ENCODE data around the gene LY9. TPM values are rescaled to one million over a fixed set of nuclear protein-coding genes. Genes with fewer than 3 reads are reported as not detected.

Gene LY9
- polyA plus RNA-seq, 4 donors, result 0.45 to 3.8 (median 1.1) TPM

GRCh38 chr1:160806109-160806665, 10.2 kb downstream of the LY9 start:
- 39 to 69% (median 61%) methylated on average over 1 of the region's 1 CpG for WGBS, 3 donors
- no peaks in the 10 kb centered on the region for H3K27me3 ChIP-seq (ENCODE audit: control insufficient read depth in 3 of 3, insufficient read depth in 3 of 3, low read length in 3 of 3)
- no peaks in the 10 kb centered on the region for H3K36me3 ChIP-seq (ENCODE audit: control insufficient read depth in 3 of 3, insufficient read depth in 2 of 3, low read depth in 1 of 3, low read length in 3 of 3)
- H3K4me3 ChIP-seq (ENCODE audit: low read depth in 1 of 3, low read length in 3 of 3), result no peak overlapping the region
- no peaks in the 10 kb centered on the region for H3K4me1 ChIP-seq (ENCODE audit: control insufficient read depth in 3 of 3, insufficient read depth in 2 of 3, low read depth in 1 of 3, low read length in 2 of 3)
- no peak overlapping the region for H3K27ac ChIP-seq (ENCODE audit: low read depth in 1 of 3, low read length in 2 of 3)
- no peak for DNase-seq
- no peak for FAIRE-seq
- peaks cover 0 to 14% of the 10 kb centered on the region in 2 donors for H3K9me3 ChIP-seq (ENCODE audit: control insufficient read depth in 2 of 2, insufficient read depth in 1 of 2, low read depth in 1 of 2, low read length in 1 of 2)

- H3K9me3 ChIP-seq (ENCODE audit: control insufficient read depth in 2 of 2, insufficient read depth in 1 of 2, low read depth in 1 of 2, low read length in 1 of 2), result peaks cover 0 to 14% of the 10 kb centered on the region in 2 donors
- DNase-seq, result no peak
- no peak overlapping the region for H3K27ac ChIP-seq (ENCODE audit: low read depth in 1 of 3, low read length in 2 of 3)
- FAIRE-seq, result no peak
- H3K36me3 ChIP-seq (ENCODE audit: control insufficient read depth in 3 of 3, insufficient read depth in 2 of 3, low read depth in 1 of 3, low read length in 3 of 3), result no peaks in the 10 kb centered on the region
- no peaks in the 10 kb centered on the region for H3K27me3 ChIP-seq (ENCODE audit: control insufficient read depth in 3 of 3, insufficient read depth in 3 of 3, low read length in 3 of 3)
- no peak overlapping the region for H3K4me3 ChIP-seq (ENCODE audit: low read depth in 1 of 3, low read length in 3 of 3)
- H3K4me1 ChIP-seq (ENCODE audit: control insufficient read depth in 3 of 3, insufficient read depth in 2 of 3, low read depth in 1 of 3, low read length in 2 of 3), result no peaks in the 10 kb centered on the region
Observed at GRCh38 chr1:160806784-160807183, 10.8 kb downstream of the LY9 start.

GRCh38 chr1:160807247-160807646, 11.3 kb downstream of the LY9 start:
- Histone ChIP-seq H3K4me1 (ENCODE audit: control insufficient read depth in 3 of 3, insufficient read depth in 2 of 3, low read depth in 1 of 3, low read length in 2 of 3) (no peaks in the 10 kb centered on the region), H3K4me3 (ENCODE audit: low read depth in 1 of 3, low read length in 3 of 3) (no peak overlapping the region), H3K36me3 (ENCODE audit: control insufficient read depth in 3 of 3, insufficient read depth in 2 of 3, low read depth in 1 of 3, low read length in 3 of 3) (no peaks in the 10 kb centered on the region), H3K9me3 (ENCODE audit: control insufficient read depth in 2 of 2, insufficient read depth in 1 of 2, low read depth in 1 of 2, low read length in 1 of 2) (peaks cover 0 to 14% of the 10 kb centered on the region in 2 donors), H3K27me3 (ENCODE audit: control insufficient read depth in 3 of 3, insufficient read depth in 3 of 3, low read length in 3 of 3) (no peaks in the 10 kb centered on the region), H3K27ac (ENCODE audit: low read depth in 1 of 3, low read length in 2 of 3) (no peak overlapping the region)
- DNase-seq (no peak), FAIRE-seq (no peak)
- 63 to 81% (median 80%) methylated on average over 3 of the region's 3 CpGs for WGBS, 3 donors

GRCh38 chr1:160807738-160808137, 11.8 kb downstream of the LY9 start:
- no peak for DNase-seq
- Histone ChIP-seq H3K27ac (ENCODE audit: low read depth in 1 of 3, low read length in 2 of 3) (no peak overlapping the region), H3K4me1 (ENCODE audit: control insufficient read depth in 3 of 3, insufficient read depth in 2 of 3, low read depth in 1 of 3, low read length in 2 of 3) (no peaks in the 10 kb centered on the region), H3K27me3 (ENCODE audit: control insufficient read depth in 3 of 3, insufficient read depth in 3 of 3, low read length in 3 of 3) (no peaks in the 10 kb centered on the region), H3K4me3 (ENCODE audit: low read depth in 1 of 3, low read length in 3 of 3) (no peak overlapping the region), H3K36me3 (ENCODE audit: control insufficient read depth in 3 of 3, insufficient read depth in 2 of 3, low read depth in 1 of 3, low read length in 3 of 3) (no peaks in the 10 kb centered on the region), H3K9me3 (ENCODE audit: control insufficient read depth in 2 of 2, insufficient read depth in 1 of 2, low read depth in 1 of 2, low read length in 1 of 2) (peaks cover 0 to 14% of the 10 kb centered on the region in 2 donors)
- 94 to 100% (median 94%) methylated on average over 2 of the region's 2 CpGs for WGBS, 3 donors
- FAIRE-seq, result no peak

- Histone ChIP-seq H3K36me3 (ENCODE audit: control insufficient read depth in 3 of 3, insufficient read depth in 2 of 3, low read depth in 1 of 3, low read length in 3 of 3) (no peaks in the 10 kb centered on the region), H3K27me3 (ENCODE audit: control insufficient read depth in 3 of 3, insufficient read depth in 3 of 3, low read length in 3 of 3) (no peaks in the 10 kb centered on the region), H3K27ac (ENCODE audit: low read depth in 1 of 3, low read length in 2 of 3) (no peak overlapping the region), H3K4me3 (ENCODE audit: low read depth in 1 of 3, low read length in 3 of 3) (no peak overlapping the region), H3K4me1 (ENCODE audit: control insufficient read depth in 3 of 3, insufficient read depth in 2 of 3, low read depth in 1 of 3, low read length in 2 of 3) (no peaks in the 10 kb centered on the region), H3K9me3 (ENCODE audit: control insufficient read depth in 2 of 2, insufficient read depth in 1 of 2, low read depth in 1 of 2, low read length in 1 of 2) (peaks cover 0 to 14% of the 10 kb centered on the region in 2 donors)
- FAIRE-seq (no peak), DNase-seq (no peak)
- WGBS, 3 donors, result 90 to 96% (median 95%) methylated on average over 3 of the region's 3 CpGs
Observed at GRCh38 chr1:160808289-160808688, 12.3 kb downstream of the LY9 start.

- no peaks in the 10 kb centered on the region for H3K27me3 ChIP-seq (ENCODE audit: control insufficient read depth in 3 of 3, insufficient read depth in 3 of 3, low read length in 3 of 3)
- H3K36me3 ChIP-seq (ENCODE audit: control insufficient read depth in 3 of 3, insufficient read depth in 2 of 3, low read depth in 1 of 3, low read length in 3 of 3), result no peaks in the 10 kb centered on the region
- H3K4me1 ChIP-seq (ENCODE audit: control insufficient read depth in 3 of 3, insufficient read depth in 2 of 3, low read depth in 1 of 3, low read length in 2 of 3), result no peaks in the 10 kb centered on the region
- H3K27ac ChIP-seq (ENCODE audit: low read depth in 1 of 3, low read length in 2 of 3), result no peak overlapping the region
- DNase-seq, result no peak
- no peak for FAIRE-seq
- no peak overlapping the region for H3K4me3 ChIP-seq (ENCODE audit: low read depth in 1 of 3, low read length in 3 of 3)
- 71 to 97% (median 85%) methylated on average over 1 of the region's 1 CpG for WGBS, 3 donors
- H3K9me3 ChIP-seq (ENCODE audit: control insufficient read depth in 2 of 2, insufficient read depth in 1 of 2, low read depth in 1 of 2, low read length in 1 of 2), result peaks cover 0 to 14% of the 10 kb centered on the region in 2 donors
Observed at GRCh38 chr1:160810486-160810885, 14.5 kb downstream of the LY9 start.

- H3K27ac ChIP-seq (ENCODE audit: low read depth in 1 of 3, low read length in 2 of 3), result no peak overlapping the region
- H3K27me3 ChIP-seq (ENCODE audit: control insufficient read depth in 3 of 3, insufficient read depth in 3 of 3, low read length in 3 of 3), result no peaks in the 10 kb centered on the region
- H3K36me3 ChIP-seq (ENCODE audit: control insufficient read depth in 3 of 3, insufficient read depth in 2 of 3, low read depth in 1 of 3, low read length in 3 of 3), result no peaks in the 10 kb centered on the region
- WGBS, 3 donors, result 84 to 91% (median 88%) methylated on average over 2 of the region's 2 CpGs
- H3K4me3 ChIP-seq (ENCODE audit: low read depth in 1 of 3, low read length in 3 of 3), result no peak overlapping the region
- no peak for FAIRE-seq
- no peak for DNase-seq
- H3K4me1 ChIP-seq (ENCODE audit: control insufficient read depth in 3 of 3, insufficient read depth in 2 of 3, low read depth in 1 of 3, low read length in 2 of 3), result no peaks in the 10 kb centered on the region
- peaks cover 0 to 14% of the 10 kb centered on the region in 2 donors for H3K9me3 ChIP-seq (ENCODE audit: control insufficient read depth in 2 of 2, insufficient read depth in 1 of 2, low read depth in 1 of 2, low read length in 1 of 2)
Observed at GRCh38 chr1:160811147-160811546, 15.2 kb downstream of the LY9 start.

- no peak for FAIRE-seq
- H3K36me3 ChIP-seq (ENCODE audit: control insufficient read depth in 3 of 3, insufficient read depth in 2 of 3, low read depth in 1 of 3, low read length in 3 of 3), result no peaks in the 10 kb centered on the region
- no peaks in the 10 kb centered on the region for H3K27me3 ChIP-seq (ENCODE audit: control insufficient read depth in 3 of 3, insufficient read depth in 3 of 3, low read length in 3 of 3)
- peak; percentile 53 to 89 for DNase-seq
- H3K27ac ChIP-seq (ENCODE audit: low read depth in 1 of 3, low read length in 2 of 3), result no peak overlapping the region
- 27 to 65% (median 49%) methylated on average over 7 of the region's 7 CpGs for WGBS, 3 donors
- H3K4me3 ChIP-seq (ENCODE audit: low read depth in 1 of 3, low read length in 3 of 3), result no peak overlapping the region
- no peaks in the 10 kb centered on the region for H3K4me1 ChIP-seq (ENCODE audit: control insufficient read depth in 3 of 3, insufficient read depth in 2 of 3, low read depth in 1 of 3, low read length in 2 of 3)
- H3K9me3 ChIP-seq (ENCODE audit: control insufficient read depth in 2 of 2, insufficient read depth in 1 of 2, low read depth in 1 of 2, low read length in 1 of 2), result no peaks in the 10 kb centered on the region
Observed at GRCh38 chr1:160813215-160813614, 17.2 kb downstream of the LY9 start.

GRCh38 chr1:160814316-160814715, 18.3 kb downstream of the LY9 start:
- Histone ChIP-seq H3K27ac (ENCODE audit: low read depth in 1 of 3, low read length in 2 of 3) (no peak overlapping the region), H3K4me3 (ENCODE audit: low read depth in 1 of 3, low read length in 3 of 3) (no peak overlapping the region), H3K36me3 (ENCODE audit: control insufficient read depth in 3 of 3, insufficient read depth in 2 of 3, low read depth in 1 of 3, low read length in 3 of 3) (no peaks in the 10 kb centered on the region), H3K27me3 (ENCODE audit: control insufficient read depth in 3 of 3, insufficient read depth in 3 of 3, low read length in 3 of 3) (no peaks in the 10 kb centered on the region), H3K9me3 (ENCODE audit: control insufficient read depth in 2 of 2, insufficient read depth in 1 of 2, low read depth in 1 of 2, low read length in 1 of 2) (no peaks in the 10 kb centered on the region), H3K4me1 (ENCODE audit: control insufficient read depth in 3 of 3, insufficient read depth in 2 of 3, low read depth in 1 of 3, low read length in 2 of 3) (no peaks in the 10 kb centered on the region)
- DNase-seq (no peak), FAIRE-seq (no peak)
- 83 to 92% (median 83%) methylated on average over 6 of the region's 6 CpGs for WGBS, 3 donors

All from small intestine (tissue), 7 donors.